ENCODE measurements around the gene EFNA5.

GRCh38 chr5:107533910-107534876 is 136.5 kb downstream of the EFNA5 start:
- TF ChIP-seq EP300 (IDR thresholded peaks at IDR 0.05) (no peak), POLR2A (IDR thresholded peaks at IDR 0.05) (no peak)
